GM12891 (cell line): ENCODE data around the gene FXN.

Experiments
- PAX5 ChIP-seq: IDR thresholded peaks from 2 replicates; pipeline ENCODE4 v1.6.1; 2011; ENCODE audit warnings: low read length, moderate library complexity, mild to moderate bottlenecking; ENCODE audit not compliant: insufficient read depth, severe bottlenecking
- POLR2A ChIP-seq: IDR thresholded peaks from 2 replicates; pipeline ENCODE4 v1.6.1; 2011; ENCODE audit warnings: low read depth, low read length, control low read depth
- POLR2AphosphoS5 ChIP-seq: IDR thresholded peaks from 2 replicates; pipeline ENCODE4 v1.6.1; 2011; ENCODE audit warnings: low read depth, low read length, control low read depth
- SPI1 ChIP-seq: IDR thresholded peaks from 2 replicates; pipeline ENCODE4 v1.6.1; 2011; ENCODE audit warnings: low read depth, low read length, control low read depth
- TAF1 ChIP-seq: IDR thresholded peaks from 2 replicates; pipeline ENCODE4 v1.6.1; 2011; ENCODE audit warnings: low read depth, low read length, control low read depth

- TF ChIP-seq POLR2AphosphoS5 (no peak), POLR2A (no peak), PAX5 (no peak), TAF1 (no peak), SPI1 (no peak)
These were observed 8.0 kb upstream of the FXN start for GRCh38 chr9:69027355-69028097.
